ENCODE results near the gene LMF1.

- no peak for TF ChIP-seq CTCF (IDR thresholded peaks at IDR 0.05)
- no peak for TF ChIP-seq POLR2AphosphoS5 (IDR thresholded peaks at IDR 0.05)
- no peak for TF ChIP-seq POLR2A (IDR thresholded peaks at IDR 0.05)
These were observed 42.2 kb upstream of the LMF1 start for GRCh38 chr16:1012722-1013592.
